ENCODE data around the gene RAB11FIP5.

GRCh38 chr2:73077424-73077795, 35.3 kb downstream of the RAB11FIP5 start:
- TF ChIP-seq POLR2A (IDR thresholded peaks at IDR 0.05; ENCODE audit: low read depth, low read length), result no peak
- no peak for TF ChIP-seq POLR2AphosphoS5 (IDR thresholded peaks at IDR 0.05; ENCODE audit: low read depth, low read length)

Measured in GM12891 (cell line).